GM18526 (cell line): ENCODE data around the gene TUBB3.

ENCODE experiments used
- POLR2A ChIP-seq: IDR thresholded peaks from 3 replicates; pipeline ENCODE4 v1.6.1; 2011; ENCODE audit not compliant: insufficient read length; ENCODE audit errors: extremely low read depth

TUBB3 gene

GRCh38 chr16:89895482-89896250 lies 27.5 kb upstream of the TUBB3 start:
- TF ChIP-seq POLR2A: no peak

- TF ChIP-seq POLR2A: no peak
Observed at GRCh38 chr16:89897204-89897603, 25.9 kb upstream of the TUBB3 start.

GRCh38 chr16:89898201-89898967 lies 24.8 kb upstream of the TUBB3 start:
- TF ChIP-seq POLR2A: no peak

- no peak for TF ChIP-seq POLR2A
Observed at GRCh38 chr16:89899879-89900481, 23.2 kb upstream of the TUBB3 start.

- no peak for TF ChIP-seq POLR2A
Observed at GRCh38 chr16:89900885-89901284, 22.3 kb upstream of the TUBB3 start.

- no peak for TF ChIP-seq POLR2A
Observed at GRCh38 chr16:89902980-89903379, 20.2 kb upstream of the TUBB3 start.

- TF ChIP-seq POLR2A: no peak
Observed at GRCh38 chr16:89903908-89904515, 19.1 kb upstream of the TUBB3 start.

GRCh38 chr16:89904606-89905510 lies 18.3 kb upstream of the TUBB3 start:
- TF ChIP-seq POLR2A: no peak

GRCh38 chr16:89905511-89906139 lies 17.5 kb upstream of the TUBB3 start:
- no peak for TF ChIP-seq POLR2A

- no peak for TF ChIP-seq POLR2A
Observed at GRCh38 chr16:89906140-89907025, 16.8 kb upstream of the TUBB3 start.

- no peak for TF ChIP-seq POLR2A
Observed at GRCh38 chr16:89907055-89907814, 15.9 kb upstream of the TUBB3 start.

- TF ChIP-seq POLR2A: no peak
Observed at GRCh38 chr16:89908236-89908635, 14.9 kb upstream of the TUBB3 start.
